Right atrium auricular region (tissue), 2 donors: ENCODE results near the gene ADAM17. TPM values are rescaled to one million over a fixed set of nuclear protein-coding genes. Genes with fewer than 3 reads are reported as not detected.
A peak's percentile ranks its signal among the peaks of the same experiment; 100 is the strongest.

Source experiments
- DNase-seq: peaks from one replicate; pipeline ENCODE4 v3.0.0-alpha.2; 2019; ENCODE audit warnings: low spot score
- H3K27ac ChIP-seq, 2 donors: fragments of 200-600 bp; sonication (generic); 1 replicate in 1 of 2; 2 replicates in 1 of 2; pipeline ENCODE4 v1.5.1; 2016 to 2019
- H3K27me3 ChIP-seq, 2 donors: fragments of 200-600 bp; sonication (generic); one replicate each; pipeline versions ENCODE4 v1.5.1 to v1.6.0; 2017 to 2019
- H3K36me3 ChIP-seq: fragments of 200-600 bp; sonication (generic); one replicate; pipeline ENCODE4 v1.5.1; 2016
- H3K4me1 ChIP-seq, 2 donors: fragments of 200-600 bp; sonication (generic); one replicate each; pipeline versions ENCODE4 v1.5.1 to v1.6.0; 2017 to 2019
- H3K4me3 ChIP-seq, 2 donors: fragments of 200-600 bp; sonication (generic); 1 replicate in 1 of 2; 2 replicates in 1 of 2; pipeline ENCODE4 v1.5.1; 2017 to 2019; ENCODE audit warnings: mild to moderate bottlenecking in 1 of 2, moderate library complexity in 1 of 2
- H3K9me3 ChIP-seq, 2 donors: fragments of 200-600 bp; sonication (generic); one replicate each; pipeline ENCODE4 v1.5.1; 2019
- total RNA-seq, 2 donors: library from RNA; depleted of rRNA; stranded (reverse); fragments of >200 nt; gene quantifications; one replicate each; pipeline ENCODE4 v1.1.0, GENCODE V29; 2016
- TF ChIP-seq, protein P1 (sequence below), 2 donors: fragments of 200-600 bp; sonication (generic); IDR thresholded peaks; one replicate each; pipeline ENCODE4 v1.5.1; 2019; ENCODE audit warnings: antibody characterized with exemption in 2 of 2

Gene ADAM17
- total RNA-seq, 2 donors from 2014 or later = 12.2 to 16.4 TPM

- no peak overlapping the region for H3K4me3 ChIP-seq
- TF ChIP-seq, protein P1, sequence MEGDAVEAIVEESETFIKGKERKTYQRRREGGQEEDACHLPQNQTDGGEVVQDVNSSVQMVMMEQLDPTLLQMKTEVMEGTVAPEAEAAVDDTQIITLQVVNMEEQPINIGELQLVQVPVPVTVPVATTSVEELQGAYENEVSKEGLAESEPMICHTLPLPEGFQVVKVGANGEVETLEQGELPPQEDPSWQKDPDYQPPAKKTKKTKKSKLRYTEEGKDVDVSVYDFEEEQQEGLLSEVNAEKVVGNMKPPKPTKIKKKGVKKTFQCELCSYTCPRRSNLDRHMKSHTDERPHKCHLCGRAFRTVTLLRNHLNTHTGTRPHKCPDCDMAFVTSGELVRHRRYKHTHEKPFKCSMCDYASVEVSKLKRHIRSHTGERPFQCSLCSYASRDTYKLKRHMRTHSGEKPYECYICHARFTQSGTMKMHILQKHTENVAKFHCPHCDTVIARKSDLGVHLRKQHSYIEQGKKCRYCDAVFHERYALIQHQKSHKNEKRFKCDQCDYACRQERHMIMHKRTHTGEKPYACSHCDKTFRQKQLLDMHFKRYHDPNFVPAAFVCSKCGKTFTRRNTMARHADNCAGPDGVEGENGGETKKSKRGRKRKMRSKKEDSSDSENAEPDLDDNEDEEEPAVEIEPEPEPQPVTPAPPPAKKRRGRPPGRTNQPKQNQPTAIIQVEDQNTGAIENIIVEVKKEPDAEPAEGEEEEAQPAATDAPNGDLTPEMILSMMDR (IDR thresholded peaks at IDR 0.05) = no peak
- H3K27ac ChIP-seq = no peak overlapping the region
- no peaks in the 10 kb centered on the region for H3K27me3 ChIP-seq
- no peak for DNase-seq
- H3K36me3 ChIP-seq = peaks cover 86% of the 10 kb centered on the region
- H3K4me1 ChIP-seq = no peaks in the 10 kb centered on the region
- H3K9me3 ChIP-seq = no peaks in the 10 kb centered on the region
Measured at GRCh38 chr2:9483107-9483506, 72.5 kb downstream of the ADAM17 start.

GRCh38 chr2:9480157-9480556, 75.5 kb downstream of the ADAM17 start:
- TF ChIP-seq, protein P1 (IDR thresholded peaks at IDR 0.05) = no peak
- Histone ChIP-seq H3K9me3 (no peaks in the 10 kb centered on the region), H3K4me1 (peaks cover 0 to 17% of the 10 kb centered on the region in 2 donors), H3K36me3 (peaks cover 56% of the 10 kb centered on the region), H3K27me3 (no peaks in the 10 kb centered on the region), H3K4me3 (no peak overlapping the region), H3K27ac (no peak overlapping the region)
- no peak for DNase-seq

- H3K4me3 ChIP-seq = no peak overlapping the region
- TF ChIP-seq, protein P1 (IDR thresholded peaks at IDR 0.05) = no peak
- H3K27ac ChIP-seq = no peak overlapping the region
- H3K9me3 ChIP-seq = no peaks in the 10 kb centered on the region
- H3K27me3 ChIP-seq = no peaks in the 10 kb centered on the region
- peaks cover 0 to 26% of the 10 kb centered on the region in 2 donors for H3K4me1 ChIP-seq
- peaks cover 40% of the 10 kb centered on the region for H3K36me3 ChIP-seq
- DNase-seq = no peak
Measured at GRCh38 chr2:9478526-9478925, 77.1 kb downstream of the ADAM17 start.

DNA sequence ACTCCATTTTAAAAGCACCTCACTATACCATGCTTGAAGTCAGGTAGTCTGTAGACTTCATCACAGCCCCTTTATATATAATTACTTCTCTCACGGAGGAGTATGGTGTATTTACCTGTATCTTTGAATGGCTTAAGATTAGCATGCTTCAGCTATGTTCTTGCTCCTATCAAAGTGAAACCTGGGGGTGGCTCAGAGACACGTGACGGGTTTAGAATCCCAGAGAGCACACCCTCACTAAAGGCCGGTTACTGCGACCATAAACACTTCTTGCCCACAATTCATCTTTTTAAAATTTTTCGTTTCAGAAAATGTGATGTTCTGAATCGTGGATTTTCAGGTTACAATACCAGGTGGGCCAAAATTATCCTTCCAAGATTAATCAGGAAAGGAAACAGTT, 77.7 kb downstream of the ADAM17 start:
- no peaks in the 10 kb centered on the region for H3K27me3 ChIP-seq
- no peak for DNase-seq
- TF ChIP-seq, protein P1 (IDR thresholded peaks at IDR 0.05) = no peak
- H3K36me3 ChIP-seq = peaks cover 34% of the 10 kb centered on the region
- H3K27ac ChIP-seq = no peak overlapping the region
- H3K9me3 ChIP-seq = no peaks in the 10 kb centered on the region
- no peak overlapping the region for H3K4me3 ChIP-seq
- H3K4me1 ChIP-seq = peaks cover 0 to 27% of the 10 kb centered on the region in 2 donors

DNA sequence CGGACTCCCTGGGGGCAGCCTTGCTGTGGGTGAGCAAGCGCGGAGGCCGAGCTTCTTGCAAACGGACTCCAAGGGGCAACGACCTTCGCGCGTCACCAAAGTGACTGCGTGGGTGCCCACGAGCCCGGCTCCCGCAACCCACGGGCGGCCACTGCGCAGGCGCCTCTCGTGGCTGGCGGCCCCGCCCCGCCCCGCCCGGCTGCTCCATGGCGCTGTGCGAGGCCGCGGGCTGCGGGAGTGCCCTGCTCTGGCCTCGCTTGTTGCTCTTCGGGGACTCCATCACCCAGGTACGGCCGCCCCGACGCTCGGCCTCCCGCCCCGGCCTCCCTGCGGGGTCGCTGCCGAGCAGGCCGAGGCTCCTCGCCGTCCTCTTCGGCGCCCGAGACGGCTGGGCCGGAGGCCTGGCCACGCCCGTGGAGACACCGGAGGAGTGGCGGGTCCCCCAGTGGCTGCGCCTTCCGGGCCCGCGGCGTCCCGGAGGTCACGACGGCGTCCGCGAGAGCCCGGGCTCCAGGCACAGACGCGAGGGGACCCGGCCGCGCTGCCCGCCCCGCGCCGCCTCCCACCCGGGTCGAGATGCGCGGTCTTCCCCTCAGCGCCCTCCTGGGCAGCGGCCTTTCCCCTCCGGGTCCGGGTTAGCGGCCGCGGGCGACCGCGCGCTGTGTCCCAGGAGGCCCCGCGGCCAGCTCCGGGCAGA, 81.1 kb downstream of the ADAM17 start, which contains the start of gene IAH1:
Gene IAH1, plus strand, starts transcription at position 191 of the 697 bp plus-strand sequence. Its CDS starts 16 bp downstream, at position 207.
- Histone ChIP-seq H3K36me3 (no peaks in the 10 kb centered on the region), H3K27ac (peak within 1 kb of the TSS; percentile 89 to 94), H3K9me3 (no peaks in the 10 kb centered on the region), H3K4me1 (peaks cover 0 to 27% of the 10 kb centered on the region in 2 donors), H3K27me3 (no peaks in the 10 kb centered on the region), H3K4me3 (peak within 1 kb of the TSS; percentile 67 to 79)
- TF ChIP-seq, protein P1 (IDR thresholded peaks at IDR 0.05) = peak in 1 of 2 donors; percentile 32
- no peak for DNase-seq
